Osteoblast (primary cell): ENCODE measurements around the gene PLEKHH3. TPM values are rescaled to one million over a fixed set of nuclear protein-coding genes. Genes with fewer than 3 reads are reported as not detected.
"Not testable (repeated sequence)": the region's sequence is repeated elsewhere in the genome, so short reads cannot be mapped to it uniquely, and the experiment has no call there.

Experiments
- DNase-seq: peaks from one replicate; pipeline ENCODE4 v3.0.0; 2011; ENCODE audit warnings: low spot score, mixed read lengths; ENCODE audit not compliant: insufficient read length; ENCODE audit errors: missing footprints
- H2AFZ ChIP-seq: 2 replicates; pipeline ENCODE4 v1.6.0; 2011; ENCODE audit warnings: mild to moderate bottlenecking, low read length
- H3K27ac ChIP-seq: 2 replicates; pipeline ENCODE4 v1.5.1; 2011; ENCODE audit warnings: mild to moderate bottlenecking, low read depth, low read length, moderate library complexity
- H3K27me3 ChIP-seq: 2 replicates; pipeline ENCODE4 v1.6.0; 2012; ENCODE audit warnings: mild to moderate bottlenecking, control low read depth, inconsistent platforms, low read length, moderate library complexity; ENCODE audit not compliant: insufficient read depth
- H3K36me3 ChIP-seq: 2 replicates; pipeline ENCODE4 v1.5.1; 2011; ENCODE audit warnings: mild to moderate bottlenecking, low read length, control low read depth, moderate library complexity; ENCODE audit not compliant: insufficient read depth
- H3K4me1 ChIP-seq: 2 replicates; pipeline ENCODE4 v1.5.1; 2011; ENCODE audit warnings: mild to moderate bottlenecking, low read length, control low read depth, moderate library complexity; ENCODE audit not compliant: insufficient read depth
- H3K4me2 ChIP-seq: 2 replicates; pipeline ENCODE4 v1.6.0; 2011; ENCODE audit warnings: mild to moderate bottlenecking, low read length; ENCODE audit not compliant: insufficient read depth
- H3K4me3 ChIP-seq: fragments of 200-600 bp; sonication (generic); 3 replicates; pipeline ENCODE4 v1.5.1; 2012; ENCODE audit warnings: mild to moderate bottlenecking, low read length, inconsistent platforms; ENCODE audit not compliant: insufficient read depth
- H3K79me2 ChIP-seq: 2 replicates; pipeline ENCODE4 v1.6.0; 2012; ENCODE audit warnings: mild to moderate bottlenecking, low read length, control low read depth, inconsistent platforms; ENCODE audit not compliant: insufficient read depth
- H3K9me3 ChIP-seq: 2 replicates; pipeline ENCODE4 v1.5.1; 2011; ENCODE audit warnings: low read depth, low read length, control low read depth
- H4K20me1 ChIP-seq: 2 replicates; pipeline ENCODE4 v1.6.0; 2012; ENCODE audit warnings: mild to moderate bottlenecking, low read length, control low read depth; ENCODE audit not compliant: insufficient read depth
- total RNA-seq: library from RNA; depleted of rRNA; stranded (reverse); fragments of >200 nt; gene quantifications from 2 replicates; pipeline ENCODE4 v1.2.3, GENCODE V29; 2012
- TF ChIP-seq, protein P1 (sequence below): IDR thresholded peaks from 2 replicates; pipeline ENCODE4 v1.5.1; 2011; ENCODE audit warnings: mild to moderate bottlenecking, low read depth, low read length, moderate library complexity; ENCODE audit errors: extremely low read depth

The PLEKHH3 gene
- total RNA-seq, 1 donor, result 19.9 TPM

DNA sequence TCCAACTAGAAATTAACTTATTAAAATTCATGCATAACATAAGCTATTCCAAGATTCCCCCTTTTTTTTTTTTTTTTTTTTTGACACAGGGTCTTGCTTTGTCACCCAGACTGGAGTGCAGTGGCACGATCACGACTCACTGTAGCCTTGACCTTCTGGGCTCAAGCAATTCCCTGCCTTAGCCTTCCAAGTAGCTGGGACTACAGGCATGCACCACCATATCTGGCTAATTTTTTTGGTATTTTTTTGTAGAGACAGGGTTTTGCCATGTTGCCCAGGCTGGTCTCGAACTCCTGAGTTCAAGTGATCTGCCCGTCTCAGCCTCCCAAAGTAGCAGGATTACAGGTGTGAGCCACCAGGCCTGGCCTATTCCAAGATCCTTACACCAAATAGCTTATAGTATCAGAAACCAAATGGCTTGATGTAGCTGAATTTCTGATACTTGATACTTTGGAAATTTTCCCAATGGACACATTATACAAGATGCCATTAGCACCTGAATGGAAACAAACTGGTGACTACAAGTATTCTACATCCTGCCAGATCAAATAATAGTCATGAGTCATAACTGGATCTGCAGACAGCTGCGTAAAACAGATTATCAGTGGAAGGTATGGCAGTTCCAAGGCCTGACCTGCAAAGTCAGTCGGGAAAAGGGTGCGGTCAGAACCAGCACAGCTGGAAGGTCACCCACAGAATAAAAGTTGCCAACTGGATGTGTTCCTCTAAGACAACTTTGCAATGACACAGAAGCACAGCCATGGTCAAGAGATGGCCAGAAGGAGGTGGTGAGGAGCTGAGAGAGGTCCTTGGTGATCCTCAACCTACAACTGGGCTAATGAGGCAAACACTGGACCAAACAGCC, 52.8 kb downstream of the PLEKHH3 start:
- Histone ChIP-seq H2AFZ (no peak overlapping the region), H3K9me3 (no peaks in the 10 kb centered on the region), H3K4me1 (no peaks in the 10 kb centered on the region), H3K4me2 (no peak overlapping the region), H3K27me3 (no peaks in the 10 kb centered on the region), H3K36me3 (no peaks in the 10 kb centered on the region), H3K79me2 (no peaks in the 10 kb centered on the region), H3K27ac (no peak overlapping the region), H3K4me3 (no peak overlapping the region), H4K20me1 (no peaks in the 10 kb centered on the region)
- DNase-seq, result no peak
- TF ChIP-seq, protein P1, sequence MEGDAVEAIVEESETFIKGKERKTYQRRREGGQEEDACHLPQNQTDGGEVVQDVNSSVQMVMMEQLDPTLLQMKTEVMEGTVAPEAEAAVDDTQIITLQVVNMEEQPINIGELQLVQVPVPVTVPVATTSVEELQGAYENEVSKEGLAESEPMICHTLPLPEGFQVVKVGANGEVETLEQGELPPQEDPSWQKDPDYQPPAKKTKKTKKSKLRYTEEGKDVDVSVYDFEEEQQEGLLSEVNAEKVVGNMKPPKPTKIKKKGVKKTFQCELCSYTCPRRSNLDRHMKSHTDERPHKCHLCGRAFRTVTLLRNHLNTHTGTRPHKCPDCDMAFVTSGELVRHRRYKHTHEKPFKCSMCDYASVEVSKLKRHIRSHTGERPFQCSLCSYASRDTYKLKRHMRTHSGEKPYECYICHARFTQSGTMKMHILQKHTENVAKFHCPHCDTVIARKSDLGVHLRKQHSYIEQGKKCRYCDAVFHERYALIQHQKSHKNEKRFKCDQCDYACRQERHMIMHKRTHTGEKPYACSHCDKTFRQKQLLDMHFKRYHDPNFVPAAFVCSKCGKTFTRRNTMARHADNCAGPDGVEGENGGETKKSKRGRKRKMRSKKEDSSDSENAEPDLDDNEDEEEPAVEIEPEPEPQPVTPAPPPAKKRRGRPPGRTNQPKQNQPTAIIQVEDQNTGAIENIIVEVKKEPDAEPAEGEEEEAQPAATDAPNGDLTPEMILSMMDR, result no peak

GRCh38 chr17:42623271-42623670, 53.5 kb downstream of the PLEKHH3 start:
- H4K20me1 ChIP-seq, result no peaks in the 10 kb centered on the region
- no peaks in the 10 kb centered on the region for H3K4me1 ChIP-seq
- H3K36me3 ChIP-seq, result no peaks in the 10 kb centered on the region
- no peaks in the 10 kb centered on the region for H3K9me3 ChIP-seq
- H3K4me2 ChIP-seq, result no peak overlapping the region
- H3K27me3 ChIP-seq, result no peaks in the 10 kb centered on the region
- TF ChIP-seq, protein P1, result no peak
- H3K79me2 ChIP-seq, result no peaks in the 10 kb centered on the region
- no peak for DNase-seq
- no peak overlapping the region for H2AFZ ChIP-seq
- H3K27ac ChIP-seq, result no peak overlapping the region
- no peak overlapping the region for H3K4me3 ChIP-seq

DNA sequence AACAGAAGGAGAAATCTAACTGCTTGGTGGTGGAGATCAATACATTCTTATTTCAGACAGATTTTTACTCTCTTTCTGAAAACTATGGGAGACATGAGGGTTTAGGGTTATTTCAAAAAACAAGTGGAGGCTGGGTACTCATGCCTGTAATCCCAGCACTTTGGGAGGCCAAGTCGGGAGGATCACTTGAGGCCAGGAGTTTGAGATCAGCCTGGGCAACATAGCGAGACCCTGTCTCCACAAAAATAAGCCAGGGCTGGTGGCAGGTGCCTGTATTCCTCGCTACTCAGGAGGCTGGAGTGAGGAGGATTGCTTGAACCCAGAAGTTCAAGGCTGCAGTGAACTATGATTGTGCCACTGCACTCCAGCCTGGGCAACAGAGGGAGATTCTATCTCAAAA, 54.8 kb downstream of the PLEKHH3 start:
- not testable (repeated sequence) for H3K4me3 ChIP-seq, H3K4me1 ChIP-seq, H2AFZ ChIP-seq, H4K20me1 ChIP-seq, H3K27me3 ChIP-seq, H3K4me2 ChIP-seq, H3K79me2 ChIP-seq, H3K36me3 ChIP-seq, H3K9me3 ChIP-seq, H3K27ac ChIP-seq
- peak; percentile 26 for DNase-seq

DNA sequence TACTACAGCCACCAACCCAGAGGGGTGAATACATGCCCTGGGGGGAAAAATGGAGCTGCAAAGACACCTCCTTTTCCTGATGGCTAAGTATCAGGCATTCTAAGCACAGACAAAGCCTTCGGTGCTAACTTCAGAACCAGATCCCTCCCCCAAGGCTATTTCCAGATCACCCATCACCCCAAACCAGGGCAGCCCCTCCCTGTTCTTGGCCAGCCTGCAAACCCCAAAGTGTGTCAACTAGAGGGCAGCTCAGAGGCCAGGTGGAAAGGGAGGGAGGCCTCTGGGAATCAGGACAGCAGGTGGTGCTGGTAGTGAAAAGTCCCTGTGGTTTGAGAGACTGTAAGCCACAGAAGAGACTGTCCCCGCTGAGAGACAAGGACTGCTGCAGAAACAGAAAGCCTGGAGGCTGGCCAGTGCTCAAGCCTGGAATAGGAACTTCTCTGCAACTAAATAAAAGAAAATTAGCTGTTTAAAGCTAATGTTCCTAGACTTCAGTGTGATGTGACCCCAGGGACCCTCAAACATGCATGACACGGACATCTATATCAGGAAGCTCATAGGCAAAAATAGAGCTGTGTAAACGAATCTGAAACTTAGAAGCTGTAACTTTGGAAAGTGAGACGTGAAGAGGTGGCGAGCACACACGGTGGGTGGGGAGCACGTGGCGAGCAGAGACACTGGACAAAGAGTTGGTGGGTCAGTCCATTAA, 58.2 kb downstream of the PLEKHH3 start:
- Histone ChIP-seq H3K36me3 (peaks cover 22% of the 10 kb centered on the region), H3K4me2 (no peak overlapping the region), H3K27me3 (no peaks in the 10 kb centered on the region), H3K27ac (no peak overlapping the region), H4K20me1 (no peaks in the 10 kb centered on the region), H3K4me3 (no peak overlapping the region), H3K79me2 (no peaks in the 10 kb centered on the region), H2AFZ (no peak overlapping the region), H3K4me1 (no peaks in the 10 kb centered on the region), H3K9me3 (no peaks in the 10 kb centered on the region)
- no peak for DNase-seq
- TF ChIP-seq, protein P1, result no peak
